Psoas muscle (tissue), 8 donors: ENCODE data around the gene LMCD1. TPM values are rescaled to one million over a fixed set of nuclear protein-coding genes. Genes with fewer than 3 reads are reported as not detected.
A peak's percentile ranks its signal among the peaks of the same experiment; 100 is the strongest.

ENCODE experiments used
- ATAC-seq, 4 donors: fragments of 200-7000 bp; cut with Tn5 transposase; one replicate each; pipeline ENCODE4 v1.9.1; 2020; ENCODE audit warnings: moderate library complexity in 3 of 4, mild to moderate bottlenecking in 2 of 4
- DNase-seq, 2 donors: peaks; one replicate each; pipeline ENCODE4 v3.0.0-alpha.2; 2020
- H3K27ac ChIP-seq: fragments of 200-600 bp; one replicate; pipeline ENCODE4 v1.8.0; 2022
- H3K27me3 ChIP-seq, 3 donors: fragments of 200-600 bp in 1 of 3; one replicate each; pipeline versions ENCODE4 v1.6.1 to v1.8.0; 2013 to 2022; ENCODE audit warnings: low read length in 2 of 3, mild to moderate bottlenecking in 2 of 3, moderate library complexity in 1 of 3; ENCODE audit not compliant: insufficient read depth in 3 of 3
- H3K36me3 ChIP-seq, 2 donors: fragments of 200-600 bp in 1 of 2; one replicate each; pipeline versions ENCODE4 v1.6.1 to v1.8.0; 2013 to 2022; ENCODE audit warnings: low read depth in 1 of 2, mild to moderate bottlenecking in 1 of 2, moderate library complexity in 1 of 2; ENCODE audit not compliant: insufficient read depth in 1 of 2
- H3K4me1 ChIP-seq: fragments of 200-600 bp; one replicate; pipeline ENCODE4 v1.8.0; 2022
- H3K4me3 ChIP-seq: fragments of 200-600 bp; one replicate; pipeline ENCODE4 v1.8.0; 2022; ENCODE audit warnings: mild to moderate bottlenecking
- H3K9me3 ChIP-seq: fragments of 200-600 bp; one replicate; pipeline ENCODE4 v1.8.0; 2022
- WGBS, 3 donors: extraction: QIAGEN DNeasy Blood & Tissue Kit; methylation state at CpG; one replicate each; pipeline versions ENCODE4 v1.1.6 to v1.1.7; 2013; 5-methylcytosine and 5-hydroxymethylcytosine counted together
- intact Hi-C, 2 donors: fragments of 100-400 bp; cut with DNase I; formaldehyde crosslinking; loops; one replicate each; pipeline versions ENCODE4 v1.11.0 to v1.14.2; 2022
- long read RNA-seq, 2 donors: library from polyadenylated mRNA; unstranded; transcript quantifications; one replicate each; pipeline ENCODE4 v2.0.0, GENCODE V29; 2021
- polyA plus RNA-seq, 3 donors: library from polyadenylated mRNA; stranded (reverse); fragments of 200-250 nt; gene quantifications; one replicate each; pipeline ENCODE4 v1.2.3, GENCODE V29; 2013
- total RNA-seq, 4 donors: library from RNA; stranded (reverse); fragmentation: NEBNext Ultra II Directional in 2 of 4; extraction: Animal tissue kit (Norgen Biotek cat#: 25700) in 2 of 4; gene quantifications; one replicate each; pipeline versions ENCODE4 v1.2.1 to v1.2.4, GENCODE V29; 2021 to 2023
- TF ChIP-seq, protein P1 (sequence below): fragments of 200-600 bp; IDR thresholded peaks from one replicate; pipeline ENCODE4 v1.8.0; 2022; ENCODE audit warnings: antibody characterized with exemption
- donor health status: healthy with polysubstance abuse.
- donor health status: DM: no; HTN: no; CAD: no; lungs with moderate emphysema.
- donor health status: Bipolar disorder and iron deficiency.
- donor health status: healthy.
- donor health status: DM: yes; HTN: yes; CAD: no.
- donor health status: DM: no; HTN: no; CAD: no.
- donor health status: DM: no; HTN: no; CAD: no.
- donor health status: DM: yes; HTN: yes; CAD: no.

LMCD1 gene, protein sequence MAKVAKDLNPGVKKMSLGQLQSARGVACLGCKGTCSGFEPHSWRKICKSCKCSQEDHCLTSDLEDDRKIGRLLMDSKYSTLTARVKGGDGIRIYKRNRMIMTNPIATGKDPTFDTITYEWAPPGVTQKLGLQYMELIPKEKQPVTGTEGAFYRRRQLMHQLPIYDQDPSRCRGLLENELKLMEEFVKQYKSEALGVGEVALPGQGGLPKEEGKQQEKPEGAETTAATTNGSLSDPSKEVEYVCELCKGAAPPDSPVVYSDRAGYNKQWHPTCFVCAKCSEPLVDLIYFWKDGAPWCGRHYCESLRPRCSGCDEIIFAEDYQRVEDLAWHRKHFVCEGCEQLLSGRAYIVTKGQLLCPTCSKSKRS
- 1,000 to 10,000 TPM in 1 of 4 donors, 100 to 1,000 TPM in 3; 340 to 1,074 (median 476) TPM for total RNA-seq
- 1,000 to 10,000 TPM in 1 of 3 donors, 100 to 1,000 TPM in 1, 10 to 100 TPM in 1; 83.0 to 1,120 (median 129) TPM for polyA plus RNA-seq
- long read RNA-seq, donor 1, full-length matches to known transcripts: 201 of 230 reads
- long read RNA-seq, donor 1, partial matches to known transcripts: 20 of 230 reads
- long read RNA-seq, donor 1, other reads (novel, unspliced or antisense): 9 of 230 reads
- long read RNA-seq, donor 2, full-length matches to known transcripts: 964 of 1,107 reads
- long read RNA-seq, donor 2, partial matches to known transcripts: 104 of 1,107 reads
- long read RNA-seq, donor 2, other reads (novel, unspliced or antisense): 39 of 1,107 reads

DNA sequence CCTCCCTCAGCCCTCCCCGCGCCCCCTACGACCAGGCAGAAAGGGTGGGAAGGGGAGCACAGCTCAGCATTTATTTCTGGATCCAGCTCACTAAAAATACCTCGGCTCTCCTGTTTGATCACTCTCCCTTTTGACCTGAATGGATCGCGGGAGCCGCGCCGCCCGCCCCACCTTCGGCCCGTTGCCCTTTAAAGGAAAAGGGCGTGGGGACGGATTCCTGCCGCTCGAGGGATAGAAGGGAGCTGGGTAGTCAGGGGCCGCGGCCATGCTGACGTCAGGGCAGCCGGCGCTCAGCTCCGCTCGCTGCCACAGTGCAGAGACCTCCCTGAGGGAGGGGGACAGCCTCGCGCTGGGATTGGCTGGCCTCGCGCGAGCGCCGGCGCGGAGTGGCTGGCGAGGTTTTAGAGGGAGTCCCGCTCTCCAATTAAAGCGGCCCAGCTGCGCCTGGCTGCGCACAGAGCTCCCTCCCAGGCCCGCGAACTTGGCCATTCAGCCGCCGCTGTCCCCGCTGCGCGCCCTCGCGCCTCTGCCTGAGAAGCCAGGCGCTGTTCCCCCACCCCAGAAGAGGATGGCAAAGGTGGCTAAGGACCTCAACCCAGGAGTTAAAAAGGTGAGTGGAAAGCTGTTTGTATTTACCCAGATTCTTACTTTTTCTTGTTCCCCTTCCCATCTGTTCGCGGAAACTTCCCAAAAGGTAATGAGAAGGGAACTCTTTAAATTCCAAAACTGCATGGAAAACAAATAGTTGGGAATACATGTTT, at the start of gene LMCD1:
Gene LMCD1 (plus strand): TSS at position 453 of the 761 bp plus-strand sequence. CDS start 116 bp downstream, at position 569.
- peak within 1 kb of the TSS; percentile 68 for H3K4me3 ChIP-seq
- H3K9me3 ChIP-seq: no peaks in the 10 kb centered on the region
- intact Hi-C loops: no loop called here
- peak; percentile 96 to 98 for DNase-seq
- H3K36me3 ChIP-seq: peaks cover 2 to 4% of the 10 kb centered on the region in 2 donors
- peaks cover 40% of the 10 kb centered on the region for H3K4me1 ChIP-seq
- H3K27me3 ChIP-seq: no peaks in the 10 kb centered on the region
- ATAC-seq: peak; percentile 92 to 97 (median 95)
- H3K27ac ChIP-seq: peak within 1 kb of the TSS; percentile 85
- 0 to 1% (median 1%) methylated on average over 47 to 49 of the region's 49 CpGs for WGBS, 3 donors
- TF ChIP-seq, protein P1, sequence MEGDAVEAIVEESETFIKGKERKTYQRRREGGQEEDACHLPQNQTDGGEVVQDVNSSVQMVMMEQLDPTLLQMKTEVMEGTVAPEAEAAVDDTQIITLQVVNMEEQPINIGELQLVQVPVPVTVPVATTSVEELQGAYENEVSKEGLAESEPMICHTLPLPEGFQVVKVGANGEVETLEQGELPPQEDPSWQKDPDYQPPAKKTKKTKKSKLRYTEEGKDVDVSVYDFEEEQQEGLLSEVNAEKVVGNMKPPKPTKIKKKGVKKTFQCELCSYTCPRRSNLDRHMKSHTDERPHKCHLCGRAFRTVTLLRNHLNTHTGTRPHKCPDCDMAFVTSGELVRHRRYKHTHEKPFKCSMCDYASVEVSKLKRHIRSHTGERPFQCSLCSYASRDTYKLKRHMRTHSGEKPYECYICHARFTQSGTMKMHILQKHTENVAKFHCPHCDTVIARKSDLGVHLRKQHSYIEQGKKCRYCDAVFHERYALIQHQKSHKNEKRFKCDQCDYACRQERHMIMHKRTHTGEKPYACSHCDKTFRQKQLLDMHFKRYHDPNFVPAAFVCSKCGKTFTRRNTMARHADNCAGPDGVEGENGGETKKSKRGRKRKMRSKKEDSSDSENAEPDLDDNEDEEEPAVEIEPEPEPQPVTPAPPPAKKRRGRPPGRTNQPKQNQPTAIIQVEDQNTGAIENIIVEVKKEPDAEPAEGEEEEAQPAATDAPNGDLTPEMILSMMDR: peak; percentile 44

GRCh38 chr3:8452112-8452511, 49.5 kb upstream of the LMCD1 start:
- DNase-seq (no peak), ATAC-seq (no peak)
- Histone ChIP-seq H3K4me3 (no peak overlapping the region), H3K27ac (no peak overlapping the region), H3K4me1 (no peaks in the 10 kb centered on the region), H3K36me3 (no peaks in the 10 kb centered on the region), H3K27me3 (no peaks in the 10 kb centered on the region), H3K9me3 (no peaks in the 10 kb centered on the region)
- TF ChIP-seq, protein P1: no peak
- WGBS, 3 donors: 86 to 92% (median 87%) methylated on average over 4 of the region's 4 CpGs
- intact Hi-C loops: no loop called here

- DNase-seq: no peak
- no peaks in the 10 kb centered on the region for H3K36me3 ChIP-seq
- TF ChIP-seq, protein P1: no peak
- no peak for ATAC-seq
- H3K4me1 ChIP-seq: no peaks in the 10 kb centered on the region
- no peaks in the 10 kb centered on the region for H3K27me3 ChIP-seq
- H3K9me3 ChIP-seq: no peaks in the 10 kb centered on the region
- 95 to 100% (median 97%) methylated on average over 5 of the region's 5 CpGs for WGBS, 3 donors
- intact Hi-C loops: no loop called here
- no peak overlapping the region for H3K27ac ChIP-seq
- no peak overlapping the region for H3K4me3 ChIP-seq
Observed at GRCh38 chr3:8453153-8453552, 48.5 kb upstream of the LMCD1 start.

GRCh38 chr3:8455526-8456411, 45.9 kb upstream of the LMCD1 start:
- Histone ChIP-seq H3K27ac (no peak overlapping the region), H3K4me1 (no peaks in the 10 kb centered on the region), H3K4me3 (no peak overlapping the region), H3K9me3 (no peaks in the 10 kb centered on the region), H3K27me3 (no peaks in the 10 kb centered on the region), H3K36me3 (no peaks in the 10 kb centered on the region)
- WGBS, 3 donors: 86 to 94% (median 90%) methylated on average over 5 of the region's 5 CpGs
- ATAC-seq (no peak), DNase-seq (no peak)
- TF ChIP-seq, protein P1: no peak
- intact Hi-C loops: no loop called here
